Amygdala (tissue), 56 donors: ENCODE measurements around the gene VSTM2L.
A peak's percentile ranks its signal among the peaks of the same experiment; 100 is the strongest.

Experiments used
- DNase-seq, 56 donors: peaks; one replicate each; lab custom pipeline; 2025; lab: John Stamatoyannopoulos, UW

VSTM2L gene

DNA sequence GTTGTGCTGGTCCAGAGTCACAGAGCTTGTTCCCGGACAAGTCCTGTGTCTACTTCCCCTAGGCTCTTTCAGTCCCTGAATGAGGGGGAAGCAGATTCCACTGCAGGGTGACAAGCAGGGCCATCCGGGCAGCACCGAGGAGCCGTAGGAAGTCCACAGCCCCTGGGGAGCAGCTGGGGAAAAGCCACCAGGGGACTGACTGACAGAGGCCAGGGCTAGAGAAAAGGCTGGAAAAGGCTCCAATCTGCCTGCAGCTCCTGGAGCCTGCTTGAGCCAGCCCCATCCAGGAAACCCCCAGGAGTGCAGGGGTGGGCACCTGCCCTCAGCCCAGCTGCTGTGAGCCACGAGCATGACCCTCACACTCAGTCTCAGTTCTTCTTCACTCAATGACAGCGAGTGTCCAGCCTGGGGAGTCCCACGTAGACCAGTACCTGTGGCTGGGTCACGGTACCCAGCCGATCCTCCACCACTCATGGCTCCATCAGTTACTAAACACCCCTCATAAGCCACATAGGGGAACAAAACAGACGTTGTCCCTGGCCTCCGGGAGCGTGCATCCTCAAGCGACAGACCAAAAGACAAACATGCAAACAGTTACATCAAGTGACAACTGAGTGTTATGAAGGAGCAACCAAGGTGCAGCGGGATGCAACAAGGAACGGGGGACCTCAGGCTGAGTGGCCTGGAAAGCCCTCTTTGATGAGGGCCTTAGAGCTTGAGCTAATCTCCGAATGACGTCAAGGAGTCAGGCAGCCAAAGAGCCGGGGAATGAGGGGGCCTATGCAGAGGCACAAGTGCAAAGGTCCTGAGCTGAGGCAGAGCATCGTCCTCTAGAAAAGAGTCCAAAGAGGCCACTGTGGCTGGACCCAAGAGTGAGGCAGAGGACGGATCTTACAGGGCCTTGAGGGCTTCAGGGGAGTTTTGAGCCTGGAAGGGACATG is 24.8 kb upstream of the VSTM2L start:
- DNase-seq: no peak

DNA sequence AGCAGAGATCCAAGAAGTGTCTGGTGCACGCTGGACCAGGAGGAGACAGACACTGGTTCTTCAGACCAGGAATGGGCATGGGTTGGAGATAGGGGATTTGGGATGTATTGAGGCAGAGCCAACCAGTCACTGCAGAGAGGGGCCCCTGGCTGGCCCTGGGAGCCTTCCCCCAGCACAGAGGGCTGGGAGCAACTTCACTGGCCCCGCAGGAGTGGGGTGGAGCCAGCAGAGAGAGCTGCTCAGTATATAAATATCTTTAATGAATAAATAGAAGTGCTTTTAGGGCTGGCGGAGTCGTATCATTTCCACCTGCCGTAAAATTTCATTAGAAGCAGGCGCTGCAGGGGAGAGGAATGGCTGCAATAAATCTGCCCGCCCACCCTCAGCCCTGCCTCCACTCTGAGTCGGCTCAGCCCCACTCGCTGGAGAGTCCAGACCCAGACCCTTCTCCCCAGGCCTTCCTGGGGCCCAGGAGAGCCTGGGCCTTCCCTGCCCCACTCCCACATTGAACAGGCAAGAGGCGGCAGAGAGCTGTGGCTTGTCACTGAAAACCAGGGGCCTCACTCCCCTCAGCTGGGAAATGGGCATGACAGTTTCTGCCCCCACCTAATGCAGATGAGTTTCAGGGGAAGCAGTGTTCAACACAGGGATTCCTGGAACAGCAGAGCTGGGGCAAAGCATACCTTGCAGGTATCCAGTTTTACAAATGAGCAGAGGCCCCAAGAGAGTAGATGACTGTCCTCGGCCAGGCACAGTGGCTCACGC is 23.9 kb upstream of the VSTM2L start:
- no peak for DNase-seq

DNA sequence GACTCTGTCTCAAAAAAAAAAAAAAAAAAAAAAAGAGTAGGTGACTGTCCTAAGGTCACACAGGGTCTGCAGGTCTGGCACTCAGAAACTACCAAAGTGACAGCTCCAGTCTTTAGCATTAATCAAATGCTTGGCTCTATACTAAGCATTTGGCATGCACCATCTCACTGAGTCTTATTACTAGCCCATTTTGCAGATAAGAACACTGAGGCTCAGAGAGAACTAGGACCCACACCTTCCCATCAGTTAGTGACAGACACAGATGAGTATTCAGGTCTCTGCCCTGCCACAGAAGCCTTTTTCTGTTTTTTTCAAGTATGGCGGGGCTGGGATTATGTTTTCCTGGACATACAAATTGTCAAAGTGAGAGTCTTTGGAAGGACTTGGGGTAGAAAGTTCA is 23.1 kb upstream of the VSTM2L start:
- no peak for DNase-seq

DNA sequence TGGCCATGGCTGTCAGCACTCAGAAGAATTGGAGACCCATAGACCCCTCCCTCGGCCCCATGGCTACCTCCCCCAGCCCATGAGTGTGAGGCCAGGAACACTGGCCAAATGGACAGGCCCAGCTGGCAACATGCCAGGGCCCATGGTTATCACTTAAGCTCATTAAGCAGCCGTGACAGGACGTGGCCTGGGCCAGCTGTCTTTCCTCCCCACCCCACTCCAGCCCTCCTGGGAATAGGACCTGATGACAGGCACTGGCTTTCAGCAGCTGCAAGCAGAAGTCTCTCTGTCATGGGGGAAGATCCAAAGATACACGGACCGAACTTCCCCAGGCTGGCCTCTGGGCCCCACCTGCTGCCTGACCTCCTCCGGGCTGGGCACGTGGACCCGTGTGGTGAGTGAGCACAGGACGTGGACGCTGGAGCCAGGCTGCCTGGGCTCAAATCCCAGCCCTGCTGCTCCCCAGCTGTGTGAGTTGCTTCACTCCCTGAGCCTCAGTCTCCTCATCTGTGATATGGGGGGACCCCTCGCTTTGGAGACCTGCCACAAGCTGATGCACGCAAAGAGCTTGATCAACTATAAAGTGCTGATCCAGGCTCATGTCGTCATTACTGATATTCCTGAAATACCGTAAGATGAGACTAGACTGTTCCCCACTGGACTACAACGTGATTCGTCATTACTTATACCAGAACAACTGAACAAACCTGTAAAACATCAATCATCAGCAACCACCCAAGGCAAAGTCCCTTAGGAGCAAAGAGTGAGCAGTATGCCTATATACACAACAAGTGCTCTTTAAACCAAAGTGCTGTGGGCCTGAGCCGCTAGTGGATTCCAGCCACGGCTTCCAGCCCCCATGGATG is 22.0 kb upstream of the VSTM2L start:
- peak in 1 of 56 donors; percentile 18 for DNase-seq

- no peak for DNase-seq
Measured at GRCh38 chr20:37881601-37882343, 21.2 kb upstream of the VSTM2L start.

DNA sequence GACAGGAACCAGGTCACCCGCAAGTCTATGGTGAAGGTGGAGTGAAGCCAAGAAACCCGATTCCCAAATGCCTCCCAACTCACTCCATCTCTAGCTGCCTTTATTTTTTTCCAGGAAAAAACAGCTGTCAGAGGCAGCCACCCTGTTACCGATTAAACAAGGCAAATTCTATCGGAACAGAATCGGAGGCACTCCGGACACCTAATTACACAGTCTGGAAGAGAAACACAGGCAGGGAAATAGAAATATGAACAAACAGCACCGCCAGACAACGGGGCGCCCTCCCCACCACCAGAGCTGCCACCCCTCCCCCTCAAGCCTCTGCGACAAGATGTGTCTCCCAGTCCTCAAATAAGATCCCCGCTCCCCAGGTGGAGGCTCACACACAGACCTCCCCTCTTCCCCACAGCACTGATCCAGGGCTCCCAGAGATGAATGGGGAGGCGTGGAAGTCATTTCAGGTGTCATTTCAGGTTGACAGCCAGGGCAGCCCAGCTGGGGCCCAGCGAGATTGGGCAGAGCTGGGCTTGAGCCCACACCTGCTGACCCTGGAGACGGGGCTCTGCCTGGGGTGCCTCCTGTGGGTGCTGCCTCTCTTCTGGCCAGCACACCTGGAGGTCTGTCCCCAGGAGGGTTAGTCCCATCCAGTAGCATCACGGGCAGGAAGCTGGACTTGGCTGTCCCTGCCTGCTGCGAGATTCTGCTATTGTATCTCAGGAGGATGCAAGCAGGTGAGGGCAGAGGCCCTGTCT is 19.8 kb upstream of the VSTM2L start:
- no peak for DNase-seq

GRCh38 chr20:37885042-37885441 is 17.9 kb upstream of the VSTM2L start:
- DNase-seq: no peak

DNA sequence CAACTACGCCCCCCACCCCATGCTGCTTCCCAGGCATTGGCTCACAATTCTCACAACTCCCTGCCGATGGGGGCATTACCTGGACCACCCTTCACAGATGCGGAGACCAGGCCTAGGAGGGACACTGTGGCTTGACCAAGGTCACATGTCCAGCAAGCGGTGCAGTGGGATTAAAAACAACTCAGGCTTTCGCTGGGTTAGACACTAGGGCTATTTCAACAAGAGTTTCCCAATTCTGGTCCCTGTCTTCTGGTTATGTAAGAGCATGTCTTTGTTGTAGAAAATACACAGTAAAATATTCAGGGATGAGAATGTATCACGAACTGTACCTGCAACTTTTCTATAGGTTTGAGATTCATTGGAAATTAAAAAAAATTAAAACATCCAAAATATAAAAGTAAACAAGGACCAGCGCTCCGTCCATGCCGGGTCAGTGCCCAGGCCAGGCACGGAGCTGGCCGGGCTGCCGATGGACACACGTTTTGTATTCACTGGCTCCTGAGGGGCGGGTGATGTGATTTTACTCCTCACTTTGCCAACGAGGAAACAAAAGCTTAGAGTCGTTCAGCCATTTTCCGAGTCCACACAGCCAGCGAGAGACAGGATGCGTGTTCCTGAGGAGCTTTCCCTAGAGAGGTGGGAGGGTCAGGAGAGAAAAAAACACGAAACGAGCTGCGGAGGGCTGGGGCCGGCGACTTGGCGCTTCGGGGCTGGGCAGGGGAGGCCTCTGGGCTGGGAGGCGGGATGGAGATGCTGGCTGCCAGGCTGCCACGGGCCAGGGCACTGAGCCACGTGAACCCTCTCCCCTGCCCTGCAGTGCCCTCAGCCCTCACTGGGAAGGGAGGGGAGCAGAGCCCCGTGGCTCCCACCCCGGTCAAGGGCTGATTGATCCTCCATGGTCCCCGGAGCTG is 17.1 kb upstream of the VSTM2L start:
- DNase-seq: no peak

DNA sequence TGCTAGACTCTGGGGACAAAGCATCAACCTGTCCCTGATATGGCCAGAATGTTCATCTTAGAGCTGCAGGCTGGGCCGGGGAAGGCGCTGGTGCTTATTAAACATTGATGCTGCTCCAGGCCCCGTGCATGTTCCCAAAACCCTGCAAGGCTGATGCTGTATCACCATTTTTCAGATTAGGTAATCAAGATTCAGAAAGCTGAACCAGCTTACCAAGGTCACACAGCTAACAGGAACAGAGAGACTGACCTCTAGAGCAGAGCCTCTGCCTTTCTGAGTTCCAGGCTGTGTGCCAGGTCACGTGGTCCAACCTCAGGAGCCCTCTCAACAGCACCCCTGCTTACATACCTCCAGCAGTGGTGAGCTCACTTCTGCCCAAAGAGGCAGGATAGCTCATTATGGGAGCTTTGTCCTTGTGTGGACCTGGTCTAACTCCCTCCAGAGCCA is 16.1 kb upstream of the VSTM2L start:
- DNase-seq: peak in 1 of 56 donors; percentile 12

- DNase-seq: no peak
Measured at GRCh38 chr20:37888641-37889040, 14.3 kb upstream of the VSTM2L start.

GRCh38 chr20:37890108-37890507 is 12.8 kb upstream of the VSTM2L start:
- DNase-seq: no peak

DNA sequence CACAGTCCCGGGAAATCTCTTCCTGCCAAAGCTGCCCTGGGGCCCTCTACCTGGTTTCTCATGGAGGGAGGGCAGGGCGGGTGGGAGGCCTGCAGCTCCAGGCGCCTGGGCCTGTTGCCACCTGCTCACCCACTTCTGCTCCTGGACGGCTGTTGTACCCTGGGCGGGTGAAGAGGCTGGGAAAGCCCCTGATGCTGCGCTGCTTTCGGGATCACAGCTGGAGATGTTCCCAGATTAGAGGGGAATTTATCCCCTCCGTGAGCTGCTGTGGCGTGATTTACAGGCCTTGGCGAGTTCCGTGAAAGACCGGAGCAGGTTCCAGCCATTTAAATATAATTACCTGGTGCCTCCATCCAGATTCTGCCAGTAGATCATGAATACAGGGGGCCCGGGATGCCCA is 12.3 kb upstream of the VSTM2L start:
- DNase-seq: no peak

DNA sequence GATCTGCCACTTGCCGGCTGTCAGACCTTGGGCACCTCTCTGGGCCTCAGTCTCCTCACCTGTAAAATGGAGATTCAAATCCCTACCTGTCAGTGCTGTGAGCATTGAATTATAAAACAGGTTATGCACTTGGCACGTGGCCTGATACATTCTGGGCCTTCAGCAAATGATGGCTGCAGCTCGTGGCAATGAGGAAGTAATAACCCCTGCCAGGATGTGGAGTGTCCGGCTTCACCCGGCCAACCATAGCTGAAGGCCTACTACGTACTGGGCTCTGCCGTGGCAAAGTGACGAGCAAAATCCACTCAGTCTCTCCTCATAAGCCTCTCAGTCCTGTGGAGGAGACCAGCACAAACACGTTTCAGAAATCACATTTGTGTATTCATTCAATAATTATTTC is 10.9 kb upstream of the VSTM2L start:
- no peak for DNase-seq

DNA sequence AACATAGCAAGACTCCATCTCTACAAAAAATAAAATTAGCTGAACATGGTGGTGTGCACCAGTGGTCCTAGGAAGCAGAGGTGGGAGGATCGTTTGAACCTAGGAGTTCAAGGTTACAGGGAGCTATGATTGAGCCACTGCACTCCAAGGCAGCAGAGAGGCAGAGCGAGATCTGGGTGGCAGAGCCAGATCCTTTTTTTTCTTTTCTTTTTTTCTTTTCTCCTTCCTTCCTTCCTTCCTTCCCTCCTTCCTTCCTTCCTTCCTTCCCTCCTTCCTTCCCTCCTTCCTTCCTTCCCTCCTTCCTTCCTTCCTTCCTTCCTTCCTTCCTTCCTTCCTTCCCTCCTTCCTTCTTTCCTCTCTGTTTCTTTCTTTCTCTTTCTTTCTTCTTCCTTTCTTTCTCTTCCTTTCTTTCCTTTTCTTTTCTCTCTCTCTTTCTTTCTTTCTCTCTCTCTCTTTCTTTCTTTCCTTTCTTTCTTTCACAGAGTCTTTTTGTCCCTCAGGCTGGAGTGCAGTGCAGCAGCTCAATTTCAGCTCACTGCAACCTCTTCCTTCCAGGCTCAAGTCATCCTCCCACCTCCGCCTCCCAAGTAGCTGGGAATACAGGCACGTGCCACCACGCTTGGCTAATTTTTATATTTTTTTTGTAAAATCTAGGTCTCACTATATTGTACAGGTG is 9.2 kb upstream of the VSTM2L start:
- no peak for DNase-seq

- no peak for DNase-seq
Measured at GRCh38 chr20:37894454-37894853, 8.5 kb upstream of the VSTM2L start.

GRCh38 chr20:37895166-37895565 is 7.8 kb upstream of the VSTM2L start:
- no peak for DNase-seq

DNA sequence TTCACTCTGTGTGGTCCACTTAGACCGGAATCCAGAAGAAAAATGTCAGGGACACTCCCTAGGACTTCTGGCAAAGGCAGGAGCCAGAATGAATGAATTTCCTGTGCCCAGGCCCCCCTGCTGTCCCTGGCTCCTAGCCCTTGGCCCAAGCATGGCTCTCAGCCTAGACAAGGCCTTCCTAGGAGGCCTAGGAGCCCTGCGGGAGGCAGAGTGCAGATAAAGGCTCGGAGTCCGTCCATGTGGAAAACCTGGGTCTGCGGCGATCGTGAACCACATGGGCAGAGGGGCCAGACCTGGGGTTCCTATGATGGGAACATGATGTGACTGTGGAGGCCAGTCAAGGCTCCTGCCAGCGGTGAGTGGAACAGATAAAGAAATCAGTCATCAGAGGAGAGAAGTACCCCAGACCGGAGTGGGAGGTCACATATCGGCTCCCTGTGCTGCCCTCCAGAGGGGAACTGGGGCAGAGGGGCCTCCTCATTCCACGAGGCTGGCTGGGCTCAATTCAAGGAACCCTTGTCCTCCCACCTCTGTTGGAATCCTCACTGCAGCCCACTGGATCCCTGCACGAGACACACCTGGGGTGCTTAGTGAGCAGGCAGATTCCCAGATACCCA is 5.9 kb upstream of the VSTM2L start:
- DNase-seq: peak in 6 of 56 donors; percentile 3 to 26 (median 18)
